ENCODE results near the gene GDAP1L1. TPM values are rescaled to one million over a fixed set of nuclear protein-coding genes. Genes with fewer than 3 reads are reported as not detected.
"Not testable (repeated sequence)": the region's sequence is repeated elsewhere in the genome, so short reads cannot be mapped to it uniquely, and the experiment has no call there.

The GDAP1L1 gene
- total RNA-seq, 1 donor from 2014 or later, result not detected

DNA sequence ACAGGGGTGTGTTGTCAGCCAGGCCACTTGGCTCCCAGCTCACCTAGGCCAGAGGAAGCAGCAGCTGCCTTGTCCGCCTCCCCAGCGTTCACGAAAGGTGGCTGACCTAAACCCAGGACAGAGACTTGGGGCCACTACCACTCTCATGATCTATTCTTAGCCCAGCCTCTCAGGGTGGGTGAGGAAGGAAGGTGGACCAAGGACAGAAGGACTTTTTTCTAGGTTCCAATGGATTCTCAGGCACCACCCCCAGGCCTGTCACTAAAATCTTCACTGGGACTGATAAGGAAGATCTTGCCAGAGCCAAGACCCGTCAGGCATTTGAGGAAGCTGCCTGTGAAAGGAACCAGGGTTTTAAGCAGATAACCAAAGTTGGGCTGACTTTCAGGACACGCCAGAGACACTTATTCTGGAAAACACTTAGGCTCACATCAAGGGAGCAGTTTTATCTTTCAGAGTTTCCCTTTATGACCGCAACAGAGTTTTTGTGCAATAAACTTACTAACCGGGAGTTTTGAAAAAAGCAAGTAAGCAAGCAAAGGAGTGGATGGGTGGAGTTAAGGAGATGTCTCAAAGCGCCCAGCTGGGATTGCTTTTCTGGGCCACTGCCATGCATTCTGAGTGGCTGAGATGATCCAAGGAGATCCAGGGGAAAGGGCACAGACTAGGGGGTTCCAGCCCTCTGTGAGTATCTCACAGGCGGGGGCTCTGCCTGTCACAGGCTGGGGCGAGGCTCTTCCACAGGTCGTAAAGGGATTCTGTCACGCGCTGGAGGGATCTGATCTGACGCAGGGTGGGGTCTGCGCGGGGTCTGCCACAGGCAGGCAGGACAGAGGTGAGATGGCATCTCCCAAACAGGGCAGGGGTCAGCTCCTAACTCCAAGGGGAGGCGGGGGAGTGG, 62.9 kb downstream of the GDAP1L1 start:
- Mint-ChIP-seq H3K9me3 (no peaks in the 10 kb centered on the region), H3K4me3 (peak overlapping the region; percentile 92), H3K36me3 (ENCODE audit: low read depth) (peaks cover 8% of the 10 kb centered on the region), H3K4me1 (peaks cover 16% of the 10 kb centered on the region), H3K27me3 (peaks cover 3% of the 10 kb centered on the region), H3K27ac (peak overlapping the region; percentile 92)
- peak; percentile 66 for DNase-seq
- intact Hi-C loops (cut with micrococcal nuclease), result loop anchor here (5.0 kb wide), 1 partner anchor 193 kb away; no protein-coding TSS in a partner anchor

DNA sequence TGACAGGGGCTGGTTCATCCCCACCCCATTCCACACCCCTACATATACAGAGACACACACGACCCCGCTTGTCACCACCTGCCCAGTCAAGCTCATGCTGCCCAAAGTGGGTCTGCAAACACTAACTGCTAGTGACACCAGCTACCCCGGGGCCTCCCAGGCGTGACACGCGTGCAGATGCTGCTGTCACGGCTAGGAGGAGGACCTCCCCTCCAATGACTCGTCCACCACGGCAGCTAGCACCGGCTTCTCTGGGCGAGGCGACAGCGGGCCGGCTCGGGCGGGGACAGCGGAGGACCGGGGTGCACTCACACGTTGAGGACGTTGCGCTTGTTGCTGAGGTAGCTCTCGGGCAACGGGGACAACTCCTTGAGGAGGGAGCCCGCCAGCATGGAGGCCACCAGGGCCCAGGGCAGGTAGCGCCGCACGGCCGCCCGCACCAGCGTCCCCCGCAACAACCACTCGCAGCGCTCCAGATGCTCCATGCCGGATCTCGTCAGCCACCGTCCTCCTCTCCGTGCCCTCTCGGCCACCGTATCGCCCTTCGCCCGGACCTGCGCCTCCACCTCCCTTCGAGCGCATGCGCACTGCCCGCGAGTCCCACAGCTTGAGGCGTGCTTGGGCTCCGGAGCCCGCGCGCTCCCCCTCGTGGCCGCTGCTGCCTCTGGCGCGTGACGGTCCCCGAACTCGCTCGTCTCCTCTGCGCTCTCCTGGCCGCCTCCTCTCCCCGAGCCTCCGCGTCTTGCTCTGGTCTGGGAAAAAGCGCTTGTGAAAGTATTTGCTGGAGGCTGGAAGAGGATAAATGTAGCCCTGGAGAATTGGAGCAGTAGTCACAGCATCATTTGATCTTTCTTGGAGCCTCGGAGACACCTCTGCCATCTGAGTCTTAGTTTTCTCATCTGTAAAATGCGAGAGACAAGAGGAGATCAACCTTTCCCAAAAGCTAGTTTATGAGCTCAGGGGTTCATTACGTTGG, 63.8 kb downstream of the GDAP1L1 start, which contains the start of gene FITM2:
Gene FITM2 (minus strand): TSS at position 539 of the 976 bp plus-strand sequence. CDS start 54 bp downstream, at position 485.
- peaks cover 8% of the 10 kb centered on the region for H3K36me3 Mint-ChIP-seq (ENCODE audit: low read depth)
- DNase-seq, result peak; percentile 99
- peaks cover 3% of the 10 kb centered on the region for H3K27me3 Mint-ChIP-seq
- peak within 1 kb of the TSS; percentile 92 for H3K4me3 Mint-ChIP-seq
- intact Hi-C loops (cut with micrococcal nuclease), result loop anchor here (1.0 to 5.0 kb wide), 4 partner anchors 94 to 194 kb away; partner anchors contain the start of genes OSER1 and TTPAL
- peaks cover 16% of the 10 kb centered on the region for H3K4me1 Mint-ChIP-seq
- H3K27ac Mint-ChIP-seq, result peak within 1 kb of the TSS; percentile 92
- no peaks in the 10 kb centered on the region for H3K9me3 Mint-ChIP-seq

DNA sequence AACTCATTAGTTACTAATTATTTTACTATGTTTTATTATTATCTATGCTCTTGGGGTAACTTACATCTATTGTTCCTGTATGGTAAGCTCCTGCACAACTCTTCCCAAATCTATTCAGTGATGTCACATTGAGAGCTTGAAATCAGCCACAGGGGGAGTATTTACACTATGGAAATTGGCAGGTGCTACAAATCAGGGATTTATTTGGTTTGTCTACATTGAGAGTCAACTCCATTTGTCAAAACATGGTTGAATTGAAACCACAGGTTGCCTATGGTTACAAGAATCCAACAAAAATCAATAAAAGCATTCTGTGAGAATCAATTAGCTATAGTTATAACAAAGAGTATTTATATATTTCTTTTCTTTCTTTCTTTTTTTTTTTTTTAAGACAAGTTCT, 67.8 kb downstream of the GDAP1L1 start:
- Mint-ChIP-seq H3K36me3 (ENCODE audit: low read depth) (peaks cover 4% of the 10 kb centered on the region), H3K9me3 (no peaks in the 10 kb centered on the region), H3K4me1 (peaks cover 11% of the 10 kb centered on the region), H3K27ac (no peak overlapping the region), H3K27me3 (peaks cover 7% of the 10 kb centered on the region), H3K4me3 (no peak overlapping the region)
- DNase-seq, result no peak
- intact Hi-C loops (cut with micrococcal nuclease), result loop anchor here (5.0 kb wide), 1 partner anchor 198 kb away; no protein-coding TSS in a partner anchor

DNA sequence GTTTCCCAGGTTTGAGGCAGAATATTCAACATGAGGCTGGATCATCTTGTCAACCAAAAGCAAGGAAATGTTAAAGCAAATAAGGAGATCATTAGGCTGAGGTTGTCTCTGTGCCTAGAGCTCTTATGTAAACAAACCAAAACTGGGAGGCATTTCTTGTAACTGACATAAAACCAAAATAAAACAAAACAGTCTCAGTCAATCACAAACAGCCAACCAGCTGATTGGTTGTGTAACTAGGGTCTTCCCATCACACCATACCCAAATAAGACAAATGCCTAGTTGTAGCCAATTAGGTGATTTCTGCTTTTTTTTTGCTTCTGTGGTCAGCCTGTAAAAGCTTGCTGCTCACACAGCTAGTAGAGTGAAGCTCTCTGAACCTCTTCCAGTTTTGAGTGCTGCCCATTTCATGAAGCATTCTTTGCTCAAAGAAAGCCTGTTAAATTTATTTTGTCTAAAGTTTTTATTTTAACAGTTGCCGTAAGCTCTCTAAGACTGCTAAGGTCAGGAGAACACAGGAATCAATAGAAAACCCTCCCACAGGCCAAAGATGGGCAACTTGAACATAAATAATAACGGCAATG, 72.8 kb downstream of the GDAP1L1 start:
- DNase-seq, result no peak
- Mint-ChIP-seq H3K27me3 (peaks cover 6% of the 10 kb centered on the region), H3K27ac (no peak overlapping the region), H3K4me3 (no peak overlapping the region), H3K36me3 (ENCODE audit: low read depth) (no peaks in the 10 kb centered on the region), H3K9me3 (no peaks in the 10 kb centered on the region), H3K4me1 (no peaks in the 10 kb centered on the region)
- intact Hi-C loops (cut with micrococcal nuclease), result no loop called here

DNA sequence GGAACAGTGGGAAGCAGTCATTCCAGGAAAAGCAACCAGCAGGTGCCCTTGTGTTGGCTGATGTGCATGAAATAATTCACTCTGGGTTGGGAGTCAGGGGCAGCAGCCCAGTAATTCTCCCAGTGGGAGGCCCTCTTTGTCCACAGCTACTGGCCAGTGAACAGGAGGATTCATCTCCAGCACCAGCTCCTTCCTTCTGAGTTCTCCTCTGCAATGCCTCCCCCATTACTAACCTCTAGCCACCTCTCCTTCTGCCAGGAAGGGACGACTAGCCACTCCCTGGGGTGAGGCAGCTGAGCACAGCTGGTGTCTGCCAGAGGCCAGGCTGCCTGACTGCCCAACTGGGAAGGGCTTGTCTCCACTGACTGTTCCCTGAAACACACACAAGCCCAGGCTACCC, 77.2 kb downstream of the GDAP1L1 start:
- no peak for DNase-seq
- Mint-ChIP-seq H3K4me1 (peaks cover 2% of the 10 kb centered on the region), H3K27ac (no peak overlapping the region), H3K27me3 (peaks cover 10% of the 10 kb centered on the region), H3K36me3 (ENCODE audit: low read depth) (no peaks in the 10 kb centered on the region), H3K9me3 (no peaks in the 10 kb centered on the region), H3K4me3 (no peak overlapping the region)
- intact Hi-C loops (cut with micrococcal nuclease), result no loop called here

DNA sequence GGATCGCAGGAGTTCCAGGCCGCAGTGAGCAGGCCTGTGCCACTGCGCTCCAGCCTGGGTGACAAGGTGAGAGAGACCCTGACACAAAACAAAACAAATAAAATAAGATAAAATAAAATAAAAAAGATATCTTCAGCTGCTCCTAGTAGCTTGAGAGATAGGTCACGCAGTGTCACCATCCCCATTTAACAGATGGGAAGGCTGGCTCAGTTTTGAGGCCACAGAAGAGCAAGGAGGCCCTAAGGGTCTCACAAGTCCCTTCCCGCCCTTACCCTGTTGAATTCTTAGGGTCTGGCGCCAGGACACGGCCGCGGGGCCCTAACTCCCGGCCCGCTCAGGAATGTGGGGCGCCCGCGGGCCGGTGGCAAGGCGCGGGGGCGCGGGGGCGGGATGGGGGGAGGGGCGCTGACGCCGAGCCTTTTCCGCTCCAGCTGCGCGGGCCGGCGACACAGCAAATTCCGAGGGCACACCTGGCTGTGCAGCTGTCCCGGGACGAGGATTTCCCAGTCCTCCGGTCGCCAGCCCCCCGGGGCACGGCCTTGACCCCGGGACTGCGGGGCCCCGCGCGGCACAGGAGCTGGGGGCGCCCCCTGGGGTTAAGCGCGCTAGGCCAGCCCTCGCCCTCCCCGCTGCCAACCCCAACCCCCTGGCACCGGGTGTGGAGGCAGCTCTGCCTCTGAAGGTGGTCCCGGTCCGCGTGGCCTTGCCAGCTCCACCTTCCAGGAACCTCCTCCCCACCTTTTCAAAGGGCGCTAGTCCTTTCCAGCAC, 79.5 kb downstream of the GDAP1L1 start:
- Mint-ChIP-seq H3K4me1 (peaks cover 2% of the 10 kb centered on the region), H3K27me3 (peaks cover 16% of the 10 kb centered on the region), H3K27ac (no peak overlapping the region), H3K4me3 (peak overlapping the region; percentile 22), H3K9me3 (no peaks in the 10 kb centered on the region), H3K36me3 (ENCODE audit: low read depth) (no peaks in the 10 kb centered on the region)
- intact Hi-C loops (cut with micrococcal nuclease), result no loop called here
- DNase-seq, result no peak

DNA sequence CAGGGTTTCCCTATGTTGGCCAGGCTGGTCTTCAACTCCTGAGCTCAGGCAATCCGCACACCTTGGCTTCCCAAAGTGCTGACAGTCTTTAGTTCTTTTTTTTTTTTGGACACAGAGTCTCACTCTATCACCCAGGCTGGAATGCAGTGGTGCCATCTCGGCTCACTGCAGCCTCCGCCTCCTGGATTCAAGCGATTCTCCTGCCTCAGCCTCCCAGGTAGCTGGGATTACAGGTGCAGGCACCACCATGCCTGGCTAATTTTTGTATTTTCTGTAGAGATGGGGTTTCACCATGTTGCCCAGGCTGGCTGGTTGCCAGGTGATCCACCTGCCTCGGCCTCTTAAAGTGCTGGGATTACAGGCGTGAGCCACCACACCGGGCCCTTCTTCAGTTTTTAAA, 80.6 kb downstream of the GDAP1L1 start:
- DNase-seq; H3K27ac Mint-ChIP-seq; H3K4me3 Mint-ChIP-seq; H3K36me3 Mint-ChIP-seq (ENCODE audit: low read depth); intact Hi-C loops (cut with micrococcal nuclease); H3K4me1 Mint-ChIP-seq; H3K9me3 Mint-ChIP-seq: not testable (repeated sequence)
- H3K27me3 Mint-ChIP-seq, result peaks cover 16% of the 10 kb centered on the region

DNA sequence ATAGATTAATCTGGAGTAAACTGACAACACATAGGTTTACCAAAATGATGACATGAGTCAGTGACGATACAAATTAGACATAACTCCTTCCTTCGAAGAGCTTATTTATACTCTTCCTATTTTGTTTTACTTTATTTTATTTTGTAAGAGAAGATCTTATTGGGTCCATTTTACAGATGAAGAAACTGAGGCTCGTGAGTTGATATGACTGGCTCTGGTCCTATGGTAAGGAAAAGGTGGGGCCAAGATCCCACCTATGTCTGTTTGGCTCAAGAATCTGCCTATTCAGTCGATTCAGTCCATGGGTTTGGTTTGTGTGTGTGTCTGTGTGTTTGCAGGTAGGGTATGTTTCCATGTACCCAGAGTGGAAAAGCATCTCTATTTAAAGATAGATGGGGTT, 81.3 kb downstream of the GDAP1L1 start:
- no peaks in the 10 kb centered on the region for H3K9me3 Mint-ChIP-seq
- H3K36me3 Mint-ChIP-seq (ENCODE audit: low read depth), result no peaks in the 10 kb centered on the region
- no peak for DNase-seq
- H3K27ac Mint-ChIP-seq, result no peak overlapping the region
- H3K4me1 Mint-ChIP-seq, result peaks cover 2% of the 10 kb centered on the region
- intact Hi-C loops (cut with micrococcal nuclease), result no loop called here
- H3K27me3 Mint-ChIP-seq, result peaks cover 16% of the 10 kb centered on the region
- no peak overlapping the region for H3K4me3 Mint-ChIP-seq

Other genes with a start within 250 kb of the GDAP1L1 start
- 0.05 TPM in 1 of 2 replicates, not detected in the other for gene JPH2, start 60.1 kb upstream of the GDAP1L1 start, total RNA-seq
- gene OSER1, start 36.5 kb upstream of the GDAP1L1 start, total RNA-seq, result 22.7 and 23.6 TPM in 2 replicates
- gene FITM2, start 63.9 kb downstream of the GDAP1L1 start, total RNA-seq, result 2.0 and 2.8 TPM in 2 replicates
- gene R3HDML, start 89.7 kb downstream of the GDAP1L1 start, total RNA-seq, result not detected in 2 replicates
- gene HNF4A, start 108.4 kb downstream of the GDAP1L1 start, total RNA-seq, result not detected in 2 replicates
- gene TTPAL, start 228.6 kb downstream of the GDAP1L1 start, total RNA-seq, result 22.6 and 23.2 TPM in 2 replicates

Measured in activated CD4-positive, alpha-beta T cell treated with anti-CD3 and anti-CD28 coated beads, Interleukin-2, amount 10 ng/mL, durations not matched to agents 24 days and 14 days (primary cell).